HG03097 (cell line): ENCODE results near the gene PITPNM1.

Experiments
- ATAC-seq: cut with Tn5 transposase; IDR thresholded peaks from one replicate; pipeline ENCODE4 v1.9.1; 2021; ENCODE audit not compliant: unreplicated experiment, low FRiP score

The PITPNM1 gene

DNA sequence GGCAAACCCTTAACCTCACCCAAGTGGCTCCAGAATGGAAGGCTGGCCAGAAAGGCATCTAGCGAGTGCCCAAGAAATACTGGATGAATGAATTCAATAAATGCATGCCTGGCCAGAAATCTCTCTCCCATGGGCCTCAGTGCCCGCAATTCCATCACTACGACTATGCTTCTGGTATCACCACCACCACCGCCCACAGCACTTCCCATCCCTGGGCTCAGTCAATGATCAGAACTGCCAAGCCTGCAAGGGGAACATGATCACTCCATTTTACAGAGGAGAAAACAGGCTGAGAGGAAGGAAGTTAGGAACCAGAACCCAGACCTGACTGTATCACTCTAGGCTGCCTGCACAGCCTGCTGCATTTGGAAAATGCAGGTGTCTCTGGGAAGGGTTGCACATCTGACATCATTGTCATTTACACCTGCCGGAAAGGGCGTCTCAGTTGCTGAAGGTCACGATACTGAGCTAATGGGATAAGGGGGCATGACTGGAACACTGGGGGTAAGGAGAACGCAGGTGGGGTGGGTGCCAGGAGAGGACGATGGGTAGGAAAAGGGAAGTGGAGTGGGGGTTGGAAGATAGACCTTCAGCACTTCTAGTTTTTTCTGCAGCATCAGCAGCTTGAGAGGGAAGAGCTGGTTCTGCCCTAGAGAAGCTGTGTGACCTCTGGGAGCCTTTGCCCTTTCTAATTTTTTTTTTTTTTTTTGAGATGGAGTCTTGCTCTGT is 55.9 kb downstream of the PITPNM1 start:
- ATAC-seq, result no peak

DNA sequence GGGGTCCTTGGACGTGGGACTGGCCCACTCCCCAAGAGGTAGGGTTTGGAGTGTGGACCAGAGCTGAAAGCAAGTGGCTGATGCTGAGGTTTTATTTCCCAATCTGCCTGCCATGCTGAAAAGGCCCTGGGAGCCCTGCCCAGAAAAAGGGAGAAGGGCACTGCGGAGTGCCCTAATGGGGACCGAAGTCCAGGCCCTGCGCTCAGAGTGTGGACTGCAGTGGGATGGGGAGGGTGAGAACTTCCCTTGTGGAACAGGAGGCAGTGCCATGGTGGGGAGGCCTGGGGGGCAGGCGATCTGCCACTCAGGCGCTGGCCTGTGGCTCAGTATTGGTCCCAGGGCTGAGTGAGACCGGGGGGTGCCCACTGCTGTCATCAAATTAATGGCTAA is 56.9 kb downstream of the PITPNM1 start:
- no peak for ATAC-seq

DNA sequence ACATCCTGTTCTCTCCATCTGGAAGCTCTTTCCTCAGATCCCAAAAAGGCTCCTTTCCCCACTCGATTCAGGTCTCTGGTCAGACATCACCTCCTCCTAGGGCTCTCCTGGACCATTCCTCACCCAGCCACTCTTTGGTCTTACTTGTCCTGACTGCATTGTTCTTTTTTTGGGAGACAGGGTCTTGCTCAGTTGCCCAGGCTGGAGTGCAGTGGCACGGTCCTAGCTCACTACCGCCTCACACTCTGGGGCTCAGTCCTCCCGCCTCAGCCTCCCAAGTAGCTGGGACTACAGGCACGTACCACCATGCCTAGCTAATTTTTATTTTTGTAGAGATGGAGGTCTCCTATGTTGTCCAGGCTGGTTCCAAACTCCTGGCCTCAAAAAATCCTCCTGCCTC is 59.6 kb downstream of the PITPNM1 start:
- ATAC-seq, result no peak

DNA sequence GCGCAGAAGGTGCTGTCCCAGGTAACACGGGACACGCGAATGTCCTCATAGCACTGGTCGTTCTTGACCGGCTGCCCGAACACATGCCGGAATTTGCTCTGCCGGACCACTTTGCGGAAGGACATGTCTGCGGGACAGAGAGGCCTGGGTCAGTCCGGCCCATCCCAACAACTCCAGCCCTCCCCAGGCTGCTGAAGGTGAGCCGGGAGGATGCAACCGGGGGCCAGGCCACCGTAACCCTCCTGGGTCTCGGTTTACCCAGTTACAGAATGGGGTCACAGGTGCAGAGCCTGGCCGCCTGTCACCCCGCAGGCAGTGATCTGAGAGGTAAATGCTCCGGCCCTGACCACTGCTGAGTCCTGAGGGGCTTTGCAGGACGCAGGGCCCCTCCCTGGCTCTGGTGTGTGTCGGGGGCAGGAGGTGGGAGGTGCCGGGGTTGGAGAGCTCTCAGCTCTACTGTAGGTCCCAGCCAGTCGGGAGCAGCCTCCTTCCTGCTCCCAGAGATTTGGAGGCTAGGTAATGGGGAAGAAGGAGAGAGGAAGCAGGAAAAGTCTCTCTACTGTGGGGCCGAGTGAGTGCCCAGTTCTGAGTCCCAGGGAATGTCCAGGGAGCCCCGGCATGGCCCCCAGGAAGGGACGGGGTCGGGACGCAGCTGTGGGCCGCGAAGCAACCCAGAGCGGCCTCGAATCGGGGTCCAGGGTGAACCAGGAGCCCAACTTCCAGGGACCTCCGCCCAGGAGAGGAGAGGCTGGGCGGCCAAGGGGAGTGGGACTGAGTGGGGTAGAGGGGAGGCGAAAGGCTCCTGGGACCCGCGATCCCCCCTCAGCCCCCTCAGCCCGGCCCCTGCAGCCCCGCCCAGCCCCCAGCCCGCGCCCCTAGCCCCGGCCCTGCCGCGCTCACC is 62.4 kb downstream of the PITPNM1 start:
- ATAC-seq, result no peak
